COR-L47 (cell line): Measurements from ENCODE around the gene KIF9.
"Not testable (repeated sequence)": the region's sequence is repeated elsewhere in the genome, so short reads cannot be mapped to it uniquely, and the experiment has no call there.

Experiments
- DNase-seq: peaks from one replicate; lab custom pipeline; 2025; lab: John Stamatoyannopoulos, UW

The KIF9 gene

GRCh38 chr3:47251085-47251484, 31.5 kb downstream of the KIF9 start:
- DNase-seq, result not testable (repeated sequence)

- DNase-seq, result peak; percentile 11
Observed at GRCh38 chr3:47250309-47251060, 32.1 kb downstream of the KIF9 start.

GRCh38 chr3:47247131-47248064, 35.2 kb downstream of the KIF9 start:
- DNase-seq, result no peak

GRCh38 chr3:47245271-47245670, 37.3 kb downstream of the KIF9 start:
- DNase-seq, result no peak

- DNase-seq, result no peak
Observed at GRCh38 chr3:47244531-47245100, 38.0 kb downstream of the KIF9 start.

- no peak for DNase-seq
Observed at GRCh38 chr3:47243419-47244147, 39.0 kb downstream of the KIF9 start.

- no peak for DNase-seq
Observed at GRCh38 chr3:47239929-47240328, 42.7 kb downstream of the KIF9 start.

- DNase-seq, result no peak
Observed at GRCh38 chr3:47238017-47238416, 44.6 kb downstream of the KIF9 start.

GRCh38 chr3:47228088-47228487, 54.5 kb downstream of the KIF9 start:
- no peak for DNase-seq

GRCh38 chr3:47227678-47228077, 54.9 kb downstream of the KIF9 start:
- no peak for DNase-seq

GRCh38 chr3:47225310-47225906, 57.2 kb downstream of the KIF9 start:
- DNase-seq, result no peak

GRCh38 chr3:47223755-47224154, 58.8 kb downstream of the KIF9 start:
- DNase-seq, result no peak

- no peak for DNase-seq
Observed at GRCh38 chr3:47221798-47222197, 60.8 kb downstream of the KIF9 start.

- DNase-seq, result no peak
Observed at GRCh38 chr3:47210863-47211405, 71.7 kb downstream of the KIF9 start.

GRCh38 chr3:47206022-47206421, 76.6 kb downstream of the KIF9 start:
- DNase-seq, result not testable (repeated sequence)

GRCh38 chr3:47204875-47205274, 77.7 kb downstream of the KIF9 start:
- DNase-seq, result no peak

- DNase-seq, result no peak
Observed at GRCh38 chr3:47202542-47202941, 80.1 kb downstream of the KIF9 start.

- DNase-seq, result no peak
Observed at GRCh38 chr3:47197287-47197686, 85.3 kb downstream of the KIF9 start.

GRCh38 chr3:47194994-47195393, 87.6 kb downstream of the KIF9 start:
- DNase-seq, result no peak

- no peak for DNase-seq
Observed at GRCh38 chr3:47193871-47194859, 88.4 kb downstream of the KIF9 start.
